Endothelial cell of umbilical vein (primary cell): ENCODE data around the gene CFAP69. TPM values are rescaled to one million over a fixed set of nuclear protein-coding genes. Genes with fewer than 3 reads are reported as not detected.

Experiments
- BruUV-seq: library from RNA; stranded (reverse); fragments of 400-500 nt; replicated peaks from 2 replicates; lab custom pipeline; 2021; lab: Mats Ljungman, UMichigan
- CTCF ChIA-PET: fragments of 300-600, 350-600 bp; sonication (Branson Sonifier 250); formaldehyde crosslinking; loops from one replicate; lab custom pipeline; 2021; ENCODE audit warnings: antibody characterized with exemption, inconsistent platforms; lab: Charles Lee
- POLR2A ChIA-PET: fragments of 300-600, 350-600 bp; sonication (Branson Sonifier 250); formaldehyde crosslinking; loops from one replicate; lab custom pipeline; 2021; ENCODE audit warnings: antibody characterized with exemption, inconsistent platforms; lab: Charles Lee
- DNase-seq: peaks from one replicate; pipeline ENCODE4 v3.0.0-alpha.2; 2011; ENCODE audit warnings: low read depth, low spot score
- FAIRE-seq: peaks from 2 replicates; lab custom pipeline; 2011; peaks lifted over from hg19 to GRCh38; lab: Jason Lieb, UNC
- H2AFZ ChIP-seq: 2 replicates; pipeline ENCODE4 v1.6.0; 2012; ENCODE audit warnings: low read depth, low read length, control low read depth, inconsistent platforms
- H3K27ac ChIP-seq: 2 replicates; pipeline ENCODE4 v1.5.1; 2011; ENCODE audit warnings: low read depth, mild to moderate bottlenecking, control low read depth, low read length, moderate library complexity; ENCODE audit not compliant: insufficient read depth
- H3K27me3 ChIP-seq, 2 experiments: 2 replicates each; pipeline versions ENCODE4 v1.6.0 to v1.6.1; 2011; ENCODE audit warnings: low read length in 2 of 2, mixed read lengths in 1 of 2; ENCODE audit not compliant: control insufficient read depth in 2 of 2, insufficient read depth in 2 of 2
- H3K36me3 ChIP-seq, 2 experiments: 2 replicates in 1 of 2; 3 replicates in 1 of 2; pipeline ENCODE4 v1.5.1; 2011; ENCODE audit warnings: low read length in 2 of 2, mild to moderate bottlenecking in 1 of 2, moderate library complexity in 1 of 2; ENCODE audit not compliant: control insufficient read depth in 2 of 2, insufficient read depth in 2 of 2; ENCODE audit errors: extremely low read depth in 1 of 2
- H3K4me1 ChIP-seq: 3 replicates; pipeline ENCODE4 v1.5.1; 2011; ENCODE audit warnings: mild to moderate bottlenecking, low read length; ENCODE audit not compliant: control insufficient read depth, insufficient read depth; ENCODE audit errors: extremely low read depth
- H3K4me2 ChIP-seq: 2 replicates; pipeline ENCODE4 v1.6.1; 2011; ENCODE audit warnings: low read length, control low read depth, mixed read lengths; ENCODE audit not compliant: insufficient read depth
- H3K4me3 ChIP-seq, 3 experiments: fragments of 200-600 bp in 1 of 3; sonication (generic), shearing (Covaris generic) in 1 of 3; replicated peaks in 1 of 3; 2 replicates each; pipeline ENCODE4 v1.5.1; 2011 to 2016; ENCODE audit warnings: control low read depth in 3 of 3, low read length in 3 of 3, mild to moderate bottlenecking in 2 of 3, inconsistent platforms in 1 of 3, low read depth in 1 of 3, moderate library complexity in 1 of 3; ENCODE audit not compliant: insufficient read depth in 1 of 3
- H3K79me2 ChIP-seq: 2 replicates; pipeline ENCODE4 v1.6.0; 2012; ENCODE audit warnings: low read length, inconsistent platforms; ENCODE audit not compliant: control insufficient read depth, insufficient read depth
- H3K9ac ChIP-seq: replicated peaks from 2 replicates; pipeline ENCODE3; 2011; ENCODE audit warnings: low read length, control low read depth; ENCODE audit not compliant: insufficient read depth; ENCODE audit errors: extremely low read depth
- H3K9me1 ChIP-seq: replicated peaks from 3 replicates; pipeline ENCODE4 v1.6.0; 2011; ENCODE audit warnings: mild to moderate bottlenecking, low read length; ENCODE audit not compliant: control insufficient read depth, insufficient read depth; ENCODE audit errors: extremely low read depth
- H3K9me3 ChIP-seq: replicated peaks from 2 replicates; pipeline ENCODE4 v1.5.1; 2012; ENCODE audit warnings: low read length, inconsistent platforms; ENCODE audit not compliant: control insufficient read depth, insufficient read depth
- H4K20me1 ChIP-seq: replicated peaks from 2 replicates; pipeline ENCODE3; 2011; ENCODE audit warnings: mild to moderate bottlenecking, low read length; ENCODE audit not compliant: control insufficient read depth, insufficient read depth; ENCODE audit errors: extremely low read depth
- CTCF ChIP-seq, 2 donors: IDR thresholded peaks; 1 replicate in 1 of 2; 2 replicates in 1 of 2; pipeline ENCODE4 v1.5.1; 2011; ENCODE audit warnings: low read length in 2 of 2, mild to moderate bottlenecking in 2 of 2, moderate library complexity in 2 of 2, control low read depth in 1 of 2, inconsistent platforms in 1 of 2, low read depth in 1 of 2; ENCODE audit not compliant: insufficient read depth in 1 of 2; ENCODE audit errors: extremely low read depth in 1 of 2
- EZH2 ChIP-seq: IDR thresholded peaks from 2 replicates; pipeline ENCODE4 v1.6.1; 2012; ENCODE audit warnings: borderline replicate concordance, low read depth, mild to moderate bottlenecking, moderate library complexity, low read length, inconsistent platforms; ENCODE audit not compliant: severe bottlenecking
- FOS ChIP-seq: IDR thresholded peaks from 2 replicates; pipeline ENCODE4 v1.6.1; 2011; ENCODE audit warnings: mild to moderate bottlenecking, low read length, moderate library complexity, borderline replicate concordance; ENCODE audit not compliant: insufficient read depth
- GATA2 ChIP-seq: IDR thresholded peaks from 2 replicates; pipeline ENCODE4 v1.7.0; 2011; ENCODE audit warnings: low read depth, mild to moderate bottlenecking, moderate library complexity, mixed read lengths, low read length; ENCODE audit not compliant: insufficient read length, insufficient read depth
- JUN ChIP-seq: IDR thresholded peaks from 2 replicates; pipeline ENCODE4 v1.6.1; 2011; ENCODE audit warnings: borderline replicate concordance, low read depth; ENCODE audit not compliant: insufficient read length, insufficient read depth
- MYC ChIP-seq: IDR thresholded peaks from one replicate; pipeline ENCODE4 v1.6.1; 2011; ENCODE audit warnings: mild to moderate bottlenecking, low read depth, low read length
- POLR2A ChIP-seq: IDR thresholded peaks from 2 replicates; pipeline ENCODE4 v1.6.1; 2012; ENCODE audit warnings: low read depth, mild to moderate bottlenecking, control low read depth, low read length
- dilution Hi-C: fragments of 300-500 bp; cut with MboI; formaldehyde crosslinking; loops from one replicate; pipeline ENCODE4 v1.15.0; 2019; ENCODE audit warnings: low sequenced_read_pairs; ENCODE audit not compliant: extremely low pct_ligation_motif_present
- intact Hi-C: fragments of 100-400 bp; cut with micrococcal nuclease; formaldehyde crosslinking; loops from one replicate; pipeline ENCODE4 v1.10.0; 2022
- polyA plus RNA-seq, 4 experiments: library from polyadenylated mRNA; depleted of rRNA in 3 of 4; stranded (reverse) in 3 of 4; unstranded in 1 of 4; fragments of >200 nt; gene quantifications; 2 replicates each; pipeline versions ENCODE4 v1.2.1 to v1.2.3, GENCODE V29; 2011 to 2012; ENCODE audit warnings: missing spikeins in 1 of 4
- total RNA-seq: library from RNA; stranded (reverse); gene quantifications from 2 replicates; pipeline ENCODE4 v1.2.3, GENCODE V29; 2021
- TF ChIP-seq, protein P1 (sequence below): IDR thresholded peaks from 2 replicates; pipeline ENCODE4 v1.6.1; 2011; ENCODE audit not compliant: insufficient read depth, insufficient read length

CFAP69 gene
- total and polyA plus RNA-seq, 2 donors (not counting 3 experiments of a cell fraction or from before 2014, with no cell fraction given), result 0.81 to 4.4 TPM

DNA sequence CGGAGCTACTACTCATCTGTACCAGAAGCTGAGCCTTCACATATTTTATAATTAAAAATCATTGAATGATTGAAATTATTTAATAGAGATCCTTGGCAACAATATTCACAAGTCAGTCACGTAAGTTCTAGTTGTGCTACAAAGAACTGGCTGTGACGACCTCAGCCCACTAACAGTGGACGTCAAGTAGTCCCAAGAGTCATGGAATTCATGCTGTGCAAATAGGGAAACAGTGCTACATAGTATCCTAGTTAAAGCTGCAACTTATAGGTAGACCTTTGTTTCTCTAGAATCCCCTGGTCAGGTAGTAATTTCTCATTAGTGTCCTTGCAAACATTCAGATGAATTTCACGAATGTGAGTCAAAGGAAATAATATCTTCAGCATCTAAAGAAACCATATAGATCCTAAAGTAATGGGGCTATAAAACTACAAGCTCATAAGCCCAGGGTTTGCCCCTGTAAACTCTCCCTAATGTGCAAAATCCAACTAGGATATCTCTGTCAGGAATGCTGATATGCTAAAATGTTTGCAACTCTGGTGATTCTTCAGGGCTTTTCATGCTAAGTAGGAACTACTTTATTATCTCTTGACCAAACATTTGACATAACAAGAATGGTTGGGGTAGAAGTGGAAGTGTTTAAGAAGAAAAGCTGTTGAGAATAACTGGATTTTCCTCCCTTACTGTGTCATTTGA, 31.2 kb downstream of the CFAP69 start:
- Histone ChIP-seq H3K36me3 (no peaks in the 10 kb centered on the region), H3K9me3 (no peaks in the 10 kb centered on the region), H3K4me2 (no peak overlapping the region), H3K9me1 (no peaks in the 10 kb centered on the region), H4K20me1 (no peaks in the 10 kb centered on the region), H3K27ac (no peak overlapping the region), H3K4me3 (no peak overlapping the region), H3K4me1 (no peaks in the 10 kb centered on the region), H3K79me2 (no peaks in the 10 kb centered on the region), H2AFZ (no peak overlapping the region), H3K27me3 (no peaks in the 10 kb centered on the region), H3K9ac (no peak overlapping the region)
- FAIRE-seq, result no peak
- no TSS peak for BruUV-seq
- DNase-seq, result no peak
- TF ChIP-seq JUN, result no peak
- TF ChIP-seq MYC, result no peak
- no peak for TF ChIP-seq CTCF (IDR thresholded peaks at IDR 0.05; ENCODE audit: extremely low read depth in 1 of 2, insufficient read depth in 1 of 2, low read depth in 1 of 2, low read length in 2 of 2)
- no peak for TF ChIP-seq POLR2A
- intact Hi-C loops (no loop called here), dilution Hi-C loops (no loop called here)
- POLR2A ChIA-PET, result no interaction called here
- CTCF ChIA-PET, result interaction anchor here (2.5 kb wide), 1 partner anchor 12 kb away, joined by 10 read pairs; no protein-coding TSS in a partner anchor

DNA sequence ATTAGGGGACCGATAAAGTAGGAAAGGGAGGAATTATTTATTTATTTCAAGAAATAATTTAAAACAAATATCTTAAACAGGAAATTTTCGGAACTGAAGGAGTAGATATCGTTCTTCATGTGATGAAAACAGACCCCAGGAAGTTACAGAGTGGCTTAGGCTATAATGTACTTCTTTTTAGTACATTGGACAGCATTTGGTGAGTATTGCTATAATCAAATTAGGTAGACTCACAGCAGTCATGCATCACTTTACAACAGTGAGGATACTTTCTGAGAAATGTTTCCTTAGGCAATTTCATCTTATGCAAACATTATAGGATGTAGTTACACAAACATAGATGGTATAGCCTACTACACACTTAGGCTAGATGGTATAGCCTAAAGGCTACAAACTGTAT, 43.2 kb downstream of the CFAP69 start:
- Histone ChIP-seq H3K4me2 (no peak overlapping the region), H4K20me1 (no peaks in the 10 kb centered on the region), H3K9me3 (no peaks in the 10 kb centered on the region), H3K36me3 (no peaks in the 10 kb centered on the region), H3K27ac (no peak overlapping the region), H3K9me1 (no peaks in the 10 kb centered on the region), H2AFZ (no peak overlapping the region), H3K4me3 (no peak overlapping the region), H3K4me1 (no peaks in the 10 kb centered on the region), H3K9ac (no peak overlapping the region), H3K27me3 (no peaks in the 10 kb centered on the region), H3K79me2 (no peaks in the 10 kb centered on the region)
- POLR2A ChIA-PET, result no interaction called here
- dilution Hi-C loops, result no loop called here
- intact Hi-C loops, result no loop called here
- no peak for FAIRE-seq
- CTCF ChIA-PET, result interaction anchor here (1.2 to 2.6 kb wide), 2 partner anchors 10 to 24 kb away, joined by 3 to 6 read pairs; no protein-coding TSS in a partner anchor
- no peak for DNase-seq
- BruUV-seq, result no TSS peak
- no peak for TF ChIP-seq GATA2
- no peak for TF ChIP-seq FOS
- no peak for TF ChIP-seq EZH2
- TF ChIP-seq POLR2A, result no peak
- TF ChIP-seq CTCF (IDR thresholded peaks at IDR 0.05; ENCODE audit: extremely low read depth in 1 of 2, insufficient read depth in 1 of 2, low read depth in 1 of 2, low read length in 2 of 2), result no peak
- TF ChIP-seq, protein P1, sequence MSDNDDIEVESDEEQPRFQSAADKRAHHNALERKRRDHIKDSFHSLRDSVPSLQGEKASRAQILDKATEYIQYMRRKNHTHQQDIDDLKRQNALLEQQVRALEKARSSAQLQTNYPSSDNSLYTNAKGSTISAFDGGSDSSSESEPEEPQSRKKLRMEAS, result no peak
- no peak for TF ChIP-seq MYC
